ENCODE measurements around the gene B3GNT5.

DNA sequence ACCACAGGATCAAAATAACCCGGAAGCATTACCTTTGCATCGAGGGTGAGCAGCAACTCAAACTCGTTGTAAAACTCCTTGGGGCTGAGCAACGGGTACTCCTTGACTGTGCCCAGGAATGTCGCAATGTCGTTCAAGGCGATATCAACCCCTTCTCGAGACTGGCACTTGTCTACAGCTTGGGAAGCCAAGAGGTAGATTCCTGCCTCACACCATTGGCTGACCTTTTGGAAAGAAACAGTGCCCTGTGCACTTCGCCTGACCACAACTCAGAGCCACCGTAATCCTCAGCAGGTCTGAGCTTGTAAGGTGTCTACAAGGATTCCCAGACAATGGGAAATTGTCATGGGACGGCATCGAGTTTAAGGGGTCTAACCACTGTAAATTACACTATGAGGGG, 43.9 kb downstream of the B3GNT5 start:
- TF ChIP-seq, protein P1, sequence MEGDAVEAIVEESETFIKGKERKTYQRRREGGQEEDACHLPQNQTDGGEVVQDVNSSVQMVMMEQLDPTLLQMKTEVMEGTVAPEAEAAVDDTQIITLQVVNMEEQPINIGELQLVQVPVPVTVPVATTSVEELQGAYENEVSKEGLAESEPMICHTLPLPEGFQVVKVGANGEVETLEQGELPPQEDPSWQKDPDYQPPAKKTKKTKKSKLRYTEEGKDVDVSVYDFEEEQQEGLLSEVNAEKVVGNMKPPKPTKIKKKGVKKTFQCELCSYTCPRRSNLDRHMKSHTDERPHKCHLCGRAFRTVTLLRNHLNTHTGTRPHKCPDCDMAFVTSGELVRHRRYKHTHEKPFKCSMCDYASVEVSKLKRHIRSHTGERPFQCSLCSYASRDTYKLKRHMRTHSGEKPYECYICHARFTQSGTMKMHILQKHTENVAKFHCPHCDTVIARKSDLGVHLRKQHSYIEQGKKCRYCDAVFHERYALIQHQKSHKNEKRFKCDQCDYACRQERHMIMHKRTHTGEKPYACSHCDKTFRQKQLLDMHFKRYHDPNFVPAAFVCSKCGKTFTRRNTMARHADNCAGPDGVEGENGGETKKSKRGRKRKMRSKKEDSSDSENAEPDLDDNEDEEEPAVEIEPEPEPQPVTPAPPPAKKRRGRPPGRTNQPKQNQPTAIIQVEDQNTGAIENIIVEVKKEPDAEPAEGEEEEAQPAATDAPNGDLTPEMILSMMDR (IDR thresholded peaks at IDR 0.05) = no peak
- no peak for TF ChIP-seq POLR2A (IDR thresholded peaks at IDR 0.05)

Data from esophagus squamous epithelium (tissue), 4 donors.